Hepatocyte (in vitro differentiated cells): ENCODE measurements around the gene UBTD2.

Experiments
- CTCF ChIP-seq: fragments of 200-600 bp; sonication (generic); IDR thresholded peaks from 2 replicates; pipeline ENCODE4 v1.5.1; 2016; ENCODE audit warnings: antibody characterized with exemption, mild to moderate bottlenecking; ENCODE audit not compliant: poor library complexity
- EZH2 ChIP-seq: fragments of 200-600 bp; sonication (generic); IDR thresholded peaks from 2 replicates; pipeline ENCODE4 v1.6.1; 2016; ENCODE audit warnings: antibody characterized with exemption, mild to moderate bottlenecking, borderline replicate concordance

- TF ChIP-seq CTCF, result no peak
- TF ChIP-seq EZH2, result no peak
Observed at GRCh38 chr5:172189693-172190296, 93.8 kb downstream of the UBTD2 start.
